Body of pancreas (tissue), 4 donors: ENCODE data around the gene SUMO4.

Experiments used
- CTCF ChIP-seq, 7 experiments: fragments of 450-650 bp in 4 of 7; fragments of 200-600 bp in 3 of 7; sonication (generic) in 3 of 7; IDR thresholded peaks; one replicate each; pipeline ENCODE4 v1.5.1; 2016 to 2019; ENCODE audit warnings: antibody characterized with exemption in 7 of 7
- POLR2A ChIP-seq, 3 donors: fragments of 450-650 bp; IDR thresholded peaks; one replicate each; pipeline ENCODE4 v1.6.1; 2016; ENCODE audit warnings: antibody characterized with exemption in 3 of 3, mild to moderate bottlenecking in 2 of 3

GRCh38 chr6:149395185-149395584 is 4.9 kb upstream of the SUMO4 start:
- no peak for TF ChIP-seq CTCF (IDR thresholded peaks at IDR 0.05)
- TF ChIP-seq POLR2A (IDR thresholded peaks at IDR 0.05) = no peak
